ENCODE data around the gene NMD3. TPM values are rescaled to one million over a fixed set of nuclear protein-coding genes. Genes with fewer than 3 reads are reported as not detected.

NMD3 gene
- total RNA-seq, 1 experiment from 2014 or later: 55.6 TPM

GRCh38 chr3:161187046-161187445, 34.1 kb upstream of the NMD3 start:
- Histone ChIP-seq H3K4ac (ENCODE audit: low read depth, low read length) (no peak overlapping the region), H3K79me1 (ENCODE audit: insufficient read depth, low read depth, low read length, poor library complexity, severe bottlenecking) (no peaks in the 10 kb centered on the region), H2BK20ac (ENCODE audit: low read depth, low read length, poor library complexity, severe bottlenecking) (no peak overlapping the region), H3K23ac (ENCODE audit: insufficient read length, low read depth, low read length) (no peak overlapping the region), H3K23me2 (ENCODE audit: insufficient read length, low read depth, low read length, poor library complexity, severe bottlenecking) (no peaks in the 10 kb centered on the region), H2BK5ac (ENCODE audit: insufficient read length, low read length) (no peak overlapping the region), H2AK5ac (ENCODE audit: insufficient read length, low read length) (no peak overlapping the region), H4K8ac (replicated peaks; ENCODE audit: insufficient read length, low read depth, low read length) (no peak overlapping the region), H2AFZ (ENCODE audit: low read length) (no peak overlapping the region), H3K9ac (ENCODE audit: extremely low read depth, insufficient read length, low read length) (no peak overlapping the region), H4K5ac (ENCODE audit: insufficient read length, low read depth, low read length) (no peak overlapping the region), H4K20me1 (ENCODE audit: control insufficient read depth, insufficient read depth, insufficient read length) (no peaks in the 10 kb centered on the region), H2BK12ac (ENCODE audit: insufficient read length, low read depth, low read length) (no peak overlapping the region), H3K14ac (ENCODE audit: insufficient read depth, low read length) (no peak overlapping the region), H4K91ac (ENCODE audit: insufficient read length, low read depth, low read length) (no peak overlapping the region), H3K9me3 (ENCODE audit: control insufficient read depth, low read depth, low read length) (no peaks in the 10 kb centered on the region), H3K4me1 (ENCODE audit: insufficient read depth, low read length) (no peaks in the 10 kb centered on the region), H3K4me2 (ENCODE audit: insufficient read depth, insufficient read length, low read length) (no peak overlapping the region), H3K79me2 (ENCODE audit: insufficient read depth, low read length) (no peaks in the 10 kb centered on the region), H3K27me3 (ENCODE audit: insufficient read depth, low read length) (no peaks in the 10 kb centered on the region), H3K18ac (ENCODE audit: insufficient read length, low read depth, low read length) (no peak overlapping the region), H3K27ac (ENCODE audit: insufficient read length, low read depth, low read length) (no peak overlapping the region), H3T11ph (ENCODE audit: low read length) (no peak overlapping the region), H2BK15ac (ENCODE audit: low read depth, low read length) (no peak overlapping the region), H3K56ac (ENCODE audit: insufficient read length, low read depth, low read length) (no peak overlapping the region), H2BK120ac (ENCODE audit: low read depth, low read length, poor library complexity, severe bottlenecking) (no peak overlapping the region)
- no peak overlapping the region for H3K27ac Mint-ChIP-seq
- H3K9me3 Mint-ChIP-seq: peaks cover 0 to 10% of the 10 kb centered on the region in 2 experiments; a peak in 3 of 5 replicates
- peaks cover 12 to 13% of the 10 kb centered on the region in 2 experiments for H3K4me1 Mint-ChIP-seq
- no peak for DNase-seq
- WGBS (ENCODE audit: extremely low coverage, insufficient read length, low lambda C conversion rate): no CpG with 5 or more reads among the region's 2 CpGs
- H3K27me3 Mint-ChIP-seq (ENCODE audit: low read depth): peaks cover 2% of the 10 kb centered on the region; the same call in 1 of the 2 replicates
- H3K36me3 Mint-ChIP-seq (ENCODE audit: insufficient read depth in 1 of 3, low read depth in 3 of 3): peaks cover 0 to 2% (median 0%) of the 10 kb centered on the region in 3 experiments; a peak in 3 of 7 replicates
- TF ChIP-seq CTCF (conservative IDR thresholded peaks at IDR 0.05): no peak
- no peak overlapping the region for H3K4me3 Mint-ChIP-seq
